Fibroblast of lung (primary cell): ENCODE measurements around the gene BBIP1. TPM values are rescaled to one million over a fixed set of nuclear protein-coding genes. Genes with fewer than 3 reads are reported as not detected.

ENCODE experiments used
- DNase-seq, 2 donors: peaks; one replicate each; pipeline versions ENCODE4 v3.0.0 to v3.0.0-alpha.2; 2010; ENCODE audit warnings: low read depth in 2 of 2
- H2AFZ ChIP-seq: 2 replicates; pipeline ENCODE4 v1.5.1; 2012; ENCODE audit warnings: low read length, control low read depth, inconsistent platforms
- H3K27ac ChIP-seq: 2 replicates; pipeline ENCODE4 v1.5.1; 2011; ENCODE audit warnings: low read length, control low read depth; ENCODE audit not compliant: insufficient read depth
- H3K27me3 ChIP-seq: 2 replicates; pipeline ENCODE4 v1.5.1; 2011; ENCODE audit warnings: mild to moderate bottlenecking, low read length; ENCODE audit not compliant: control insufficient read depth, insufficient read depth
- H3K36me3 ChIP-seq: 2 replicates; pipeline ENCODE4 v1.5.1; 2011; ENCODE audit warnings: low read length; ENCODE audit not compliant: control insufficient read depth, insufficient read depth
- H3K4me1 ChIP-seq: 2 replicates; pipeline ENCODE4 v1.5.1; 2011; ENCODE audit warnings: low read length; ENCODE audit not compliant: control insufficient read depth, insufficient read depth; ENCODE audit errors: extremely low read depth
- H3K4me2 ChIP-seq: 2 replicates; pipeline ENCODE4 v1.5.1; 2011; ENCODE audit warnings: low read length, control low read depth; ENCODE audit not compliant: insufficient read depth; ENCODE audit errors: extremely low read depth
- H3K4me3 ChIP-seq, 4 experiments: fragments of 200-600 bp in 1 of 4; sonication (generic) in 1 of 4; replicated peaks in 1 of 4; 2 replicates each; pipeline ENCODE4 v1.5.1; 2011 to 2016; ENCODE audit warnings: low read length in 4 of 4, low read depth in 3 of 4, mild to moderate bottlenecking in 3 of 4, control low read depth in 2 of 4, inconsistent platforms in 1 of 4, mixed read lengths in 1 of 4; ENCODE audit not compliant: insufficient read depth in 1 of 4; ENCODE audit errors: control extremely low read depth in 1 of 4
- H3K79me2 ChIP-seq: 2 replicates; pipeline ENCODE4 v1.5.1; 2012; ENCODE audit warnings: mild to moderate bottlenecking, low read length, inconsistent platforms; ENCODE audit not compliant: control insufficient read depth, insufficient read depth
- H3K9ac ChIP-seq: 2 replicates; pipeline ENCODE4 v1.5.1; 2011; ENCODE audit warnings: mild to moderate bottlenecking, low read length, control low read depth; ENCODE audit not compliant: insufficient read depth
- H3K9me3 ChIP-seq: 2 replicates; pipeline ENCODE4 v1.5.1; 2012; ENCODE audit warnings: low read depth, low read length; ENCODE audit not compliant: control insufficient read depth, insufficient read depth
- H4K20me1 ChIP-seq: 2 replicates; pipeline ENCODE4 v1.5.1; 2011; ENCODE audit warnings: low read length; ENCODE audit not compliant: control insufficient read depth, insufficient read depth; ENCODE audit errors: extremely low read depth
- CTCF ChIP-seq, 2 donors: IDR thresholded peaks in 1 of 2; conservative IDR thresholded peaks in 1 of 2; 1 replicate in 1 of 2; 2 replicates in 1 of 2; pipeline ENCODE4 v1.5.1; 2011 to 2012; ENCODE audit warnings: low read length in 2 of 2, control low read depth in 1 of 2, inconsistent platforms in 1 of 2, low read depth in 1 of 2, mild to moderate bottlenecking in 1 of 2
- EZH2 ChIP-seq: IDR thresholded peaks from 2 replicates; pipeline ENCODE4 v1.5.1; 2012; ENCODE audit warnings: low read length, control low read depth, mild to moderate bottlenecking; ENCODE audit errors: missing control alignments
- polyA plus RNA-seq, 2 donors: library from polyadenylated mRNA; depleted of rRNA in 1 of 2; stranded (reverse) in 1 of 2; unstranded in 1 of 2; fragments of >200 nt; gene quantifications; 2 replicates each; pipeline ENCODE4 v1.2.1, GENCODE V29; 2011 to 2012; ENCODE audit warnings: missing spikeins in 1 of 2
- total RNA-seq: library from RNA; depleted of rRNA; stranded (reverse); fragments of >200 nt; gene quantifications from 2 replicates; pipeline ENCODE4 v1.2.1, GENCODE V29; 2014

Gene BBIP1
- total and polyA plus RNA-seq, 2 donors (not counting 1 experiment from before 2014, with no cell fraction given): 30.1 to 31.7 TPM

- no peaks in the 10 kb centered on the region for H3K36me3 ChIP-seq
- H3K4me2 ChIP-seq: no peak overlapping the region
- no peaks in the 10 kb centered on the region for H4K20me1 ChIP-seq
- H2AFZ ChIP-seq: no peak overlapping the region
- H3K79me2 ChIP-seq: no peaks in the 10 kb centered on the region
- H3K9me3 ChIP-seq: no peaks in the 10 kb centered on the region
- no peak for DNase-seq
- no peak overlapping the region for H3K4me3 ChIP-seq
- TF ChIP-seq CTCF (conservative IDR thresholded peaks at IDR 0.05 in 1 of 2, IDR thresholded peaks at IDR 0.05 in 1 of 2; ENCODE audit: low read depth in 1 of 2, low read length in 2 of 2) (no peak), EZH2 (no peak)
- peaks cover 2% of the 10 kb centered on the region for H3K4me1 ChIP-seq
- no peak overlapping the region for H3K27ac ChIP-seq
- H3K27me3 ChIP-seq: no peaks in the 10 kb centered on the region
- no peak overlapping the region for H3K9ac ChIP-seq
Measured at GRCh38 chr10:110885932-110886674, 32.9 kb downstream of the BBIP1 start.

- H3K27ac ChIP-seq: no peak overlapping the region
- peak overlapping the region; percentile 51 for H3K4me2 ChIP-seq
- TF ChIP-seq EZH2 (no peak), CTCF (conservative IDR thresholded peaks at IDR 0.05 in 1 of 2, IDR thresholded peaks at IDR 0.05 in 1 of 2; ENCODE audit: low read depth in 1 of 2, low read length in 2 of 2) (no peak)
- peaks cover 2% of the 10 kb centered on the region for H3K4me1 ChIP-seq
- peak overlapping the region in 2 of 4 experiments; percentile 7 to 40 for H3K4me3 ChIP-seq
- no peak for DNase-seq
- H3K9me3 ChIP-seq: no peaks in the 10 kb centered on the region
- H3K79me2 ChIP-seq: no peaks in the 10 kb centered on the region
- H2AFZ ChIP-seq: no peak overlapping the region
- H4K20me1 ChIP-seq: no peaks in the 10 kb centered on the region
- H3K27me3 ChIP-seq: no peaks in the 10 kb centered on the region
- H3K36me3 ChIP-seq: no peaks in the 10 kb centered on the region
- no peak overlapping the region for H3K9ac ChIP-seq
Measured at GRCh38 chr10:110883924-110884323, 35.1 kb downstream of the BBIP1 start.

- Histone ChIP-seq H3K9ac (no peak overlapping the region), H3K27ac (no peak overlapping the region), H3K4me1 (peaks cover 2% of the 10 kb centered on the region), H2AFZ (no peak overlapping the region), H4K20me1 (no peaks in the 10 kb centered on the region), H3K79me2 (no peaks in the 10 kb centered on the region), H3K4me2 (no peak overlapping the region), H3K27me3 (no peaks in the 10 kb centered on the region), H3K36me3 (no peaks in the 10 kb centered on the region), H3K4me3 (no peak overlapping the region), H3K9me3 (no peaks in the 10 kb centered on the region)
- TF ChIP-seq CTCF (conservative IDR thresholded peaks at IDR 0.05 in 1 of 2, IDR thresholded peaks at IDR 0.05 in 1 of 2; ENCODE audit: low read depth in 1 of 2, low read length in 2 of 2) (no peak), EZH2 (no peak)
- DNase-seq: no peak
Measured at GRCh38 chr10:110881905-110882304, 37.1 kb downstream of the BBIP1 start.
